Activated CD8-positive, alpha-beta memory T cell treated with anti-CD3 and anti-CD28 coated beads for 4 hours (primary cell): ENCODE measurements around the gene ANTXR2.
"Not testable (repeated sequence)": the region's sequence is repeated elsewhere in the genome, so short reads cannot be mapped to it uniquely, and the experiment has no call there.

Experiments
- DNase-seq, 2 donors: peaks; one replicate each; pipeline ENCODE4 v3.0.0-alpha.2; 2020; ENCODE audit warnings: low read depth in 2 of 2

Gene ANTXR2

GRCh38 chr4:80072744-80073472 is at the start of gene ANTXR2:
TSS of gene ANTXR2 (minus strand) at chr4:80073229. CDS start at chr4:80072560, 669 bp downstream.
- DNase-seq, result peak; percentile 27 to 41

DNA sequence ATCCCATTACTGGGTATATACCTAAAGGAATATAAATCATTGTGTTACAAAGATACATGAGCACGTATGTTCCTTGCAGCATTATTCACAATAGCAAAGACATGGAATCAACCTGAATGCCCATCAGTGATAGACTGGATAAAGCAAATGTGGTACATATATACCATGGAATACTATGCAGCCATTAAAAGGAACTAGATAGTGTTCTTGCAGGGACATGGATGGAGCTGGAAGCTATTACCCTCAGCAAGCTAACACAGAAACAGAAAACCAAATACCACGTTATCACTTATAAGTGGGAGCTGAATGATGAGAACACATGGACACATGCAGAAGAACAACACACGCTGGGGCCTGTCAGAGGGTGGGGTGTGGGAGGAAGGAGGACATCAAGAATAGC is 48.8 kb upstream of the ANTXR2 start:
- not testable (repeated sequence) for DNase-seq

DNA sequence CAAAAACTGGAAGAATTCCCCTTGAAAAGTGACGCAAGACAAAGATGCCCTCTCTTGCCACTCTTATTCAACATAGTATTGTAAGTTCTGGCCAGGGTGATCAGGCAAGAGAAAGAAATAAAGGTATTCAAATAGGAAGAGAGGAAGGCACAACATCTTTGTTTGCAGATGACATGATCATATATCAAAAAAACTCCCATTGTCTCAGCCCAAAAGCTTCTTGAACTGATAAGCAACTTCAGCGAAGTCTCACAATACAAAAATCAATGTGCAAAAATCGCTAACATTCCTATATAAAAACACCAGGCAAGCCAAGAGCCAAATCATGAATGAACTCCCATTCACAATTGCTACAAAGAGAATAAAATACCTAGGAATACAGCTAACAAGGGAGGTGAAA is 46.6 kb upstream of the ANTXR2 start:
- DNase-seq, result not testable (repeated sequence)

GRCh38 chr4:80116516-80116915 is 43.5 kb upstream of the ANTXR2 start:
- DNase-seq, result no peak

DNA sequence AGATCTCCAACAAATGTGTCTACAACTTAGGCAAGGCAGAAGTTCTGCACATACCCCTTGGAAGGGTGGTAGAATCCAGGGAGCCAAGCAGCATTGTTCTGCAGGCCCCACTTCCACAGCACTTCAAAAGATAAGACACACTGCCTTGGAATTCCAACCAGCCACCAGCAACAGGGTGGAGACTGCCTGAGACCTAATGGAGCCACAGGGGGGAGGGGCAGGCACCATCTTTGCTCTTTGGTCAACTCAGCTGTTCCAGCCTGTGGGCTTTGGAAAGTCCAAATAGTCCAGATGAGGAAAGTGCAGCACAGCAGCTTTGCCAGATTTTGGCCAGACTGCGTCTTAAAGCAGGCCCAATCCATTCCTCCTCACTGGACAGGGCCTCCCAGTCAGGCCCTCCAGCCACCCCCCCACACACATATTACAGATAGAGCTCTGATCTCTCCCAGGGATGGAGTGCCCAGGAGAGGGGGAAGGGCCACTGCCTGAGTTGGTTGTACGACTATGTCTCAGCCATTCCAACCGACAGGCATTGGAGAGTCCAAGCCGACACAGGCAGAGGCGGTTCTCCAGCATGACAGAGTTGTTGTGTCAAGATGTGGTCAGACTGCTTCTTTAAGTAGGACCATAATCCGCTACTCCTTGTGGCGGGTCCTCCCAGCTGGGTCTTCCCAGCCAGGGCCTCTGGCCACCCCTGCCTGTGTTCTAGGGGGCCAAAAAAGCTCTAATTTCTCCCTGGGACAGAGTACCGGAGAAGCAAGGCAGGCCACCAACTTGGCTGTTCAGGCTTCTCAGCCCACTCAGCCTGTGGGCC is 42.5 kb upstream of the ANTXR2 start:
- DNase-seq, result no peak

- DNase-seq, result no peak
Measured at GRCh38 chr4:80114732-80115265, 41.8 kb upstream of the ANTXR2 start.

DNA sequence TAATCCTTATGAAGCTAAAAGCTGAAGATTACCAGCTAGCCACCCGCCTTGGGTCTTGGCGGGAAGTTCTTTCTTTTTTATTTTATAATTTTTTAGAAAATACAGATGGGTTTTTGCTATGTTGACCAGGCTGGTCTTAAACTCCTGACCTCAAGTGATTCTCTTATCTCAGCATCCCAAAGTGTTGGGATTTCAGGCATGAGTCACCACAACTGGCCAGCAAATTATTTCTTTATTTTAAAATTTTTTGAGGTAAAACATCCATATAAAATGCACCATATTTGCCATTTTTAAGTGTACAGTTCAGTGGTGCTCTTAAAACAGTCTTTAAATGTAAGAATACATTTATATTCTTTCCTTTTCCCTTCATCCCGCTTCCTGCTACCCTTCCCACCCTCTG is 40.6 kb upstream of the ANTXR2 start:
- no peak for DNase-seq

DNA sequence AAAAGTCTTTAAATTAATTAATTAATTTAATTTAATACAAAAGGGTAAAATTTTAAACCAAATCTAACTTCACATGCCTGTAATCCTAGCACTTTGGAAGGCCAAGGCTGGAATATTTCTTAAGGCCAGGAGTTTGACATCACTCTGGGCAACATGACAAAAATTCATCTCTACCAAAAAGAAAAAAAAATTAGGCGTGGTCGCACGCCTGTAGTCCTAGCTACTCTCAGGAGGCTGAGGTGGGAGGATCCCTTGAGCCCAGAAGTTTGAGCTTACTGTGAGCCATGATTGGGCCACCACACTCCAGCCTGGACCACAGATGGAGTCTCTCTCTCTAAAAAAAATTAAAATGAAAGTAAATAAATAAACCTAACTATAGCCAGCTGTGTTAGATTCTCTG is 39.2 kb upstream of the ANTXR2 start:
- no peak for DNase-seq

DNA sequence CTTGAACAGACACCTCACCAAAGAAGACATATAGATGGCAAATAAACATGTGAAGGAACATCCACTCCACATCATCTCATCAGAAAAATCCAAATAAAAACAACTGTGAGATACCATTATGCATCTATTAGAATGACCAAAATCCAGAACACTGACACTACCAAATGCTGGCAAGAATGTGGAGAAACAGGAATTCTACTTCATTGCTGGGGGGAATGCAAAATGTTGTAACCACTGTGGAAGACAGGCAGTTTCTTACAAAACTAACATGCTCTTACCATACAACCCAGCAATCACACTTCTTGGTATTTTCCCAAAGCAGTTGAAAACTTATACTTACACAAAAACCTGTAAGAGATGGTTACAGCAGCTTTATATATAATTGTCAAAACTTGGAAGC is 38.2 kb upstream of the ANTXR2 start:
- no peak for DNase-seq

- no peak for DNase-seq
Measured at GRCh38 chr4:80107374-80107773, 34.3 kb upstream of the ANTXR2 start.

GRCh38 chr4:80104927-80105326 is 31.9 kb upstream of the ANTXR2 start:
- no peak for DNase-seq

GRCh38 chr4:80103629-80104028 is 30.6 kb upstream of the ANTXR2 start:
- no peak for DNase-seq

DNA sequence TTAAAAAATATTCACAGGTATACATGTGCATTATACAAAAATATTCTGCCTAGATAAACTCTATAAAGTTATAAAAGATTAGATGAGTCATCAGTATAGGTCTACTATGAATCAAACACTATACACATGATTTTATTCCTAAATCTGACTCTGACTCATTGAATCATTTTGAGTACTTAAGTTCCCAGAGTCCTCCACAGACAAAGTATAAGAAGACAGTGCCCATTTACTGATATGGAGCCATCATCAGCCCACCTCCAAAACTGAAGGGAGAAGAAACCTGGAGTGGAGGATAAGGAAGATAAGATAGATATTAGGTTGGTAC is 28.7 kb upstream of the ANTXR2 start:
- DNase-seq, result no peak

GRCh38 chr4:80101071-80101791 is 28.2 kb upstream of the ANTXR2 start:
- DNase-seq, result no peak

DNA sequence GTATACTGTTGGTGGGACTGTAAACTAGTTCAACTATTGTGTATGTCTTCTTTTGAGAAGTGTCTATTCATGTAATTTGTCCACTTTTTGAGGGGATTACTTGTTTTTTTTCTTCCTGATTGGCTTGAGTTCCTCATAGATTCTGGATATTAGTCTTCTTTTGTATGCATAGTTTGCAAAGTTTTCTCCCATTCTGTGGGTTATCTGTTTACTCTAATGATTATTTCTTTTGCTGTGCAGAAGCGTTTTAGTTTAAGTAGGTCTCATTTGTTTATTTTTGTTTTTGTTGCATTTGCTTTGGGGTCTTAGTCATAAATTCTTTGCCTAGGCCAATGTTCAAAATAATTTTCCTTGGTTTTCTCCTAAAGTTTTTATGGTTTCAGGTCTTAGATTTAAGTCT is 26.6 kb upstream of the ANTXR2 start:
- no peak for DNase-seq

GRCh38 chr4:80098635-80099034 is 25.6 kb upstream of the ANTXR2 start:
- no peak for DNase-seq

GRCh38 chr4:80097400-80098177 is 24.6 kb upstream of the ANTXR2 start:
- DNase-seq, result no peak

GRCh38 chr4:80096175-80096850 is 23.3 kb upstream of the ANTXR2 start:
- no peak for DNase-seq

- no peak for DNase-seq
Measured at GRCh38 chr4:80094191-80094590, 21.2 kb upstream of the ANTXR2 start.

GRCh38 chr4:80093563-80093962 is 20.5 kb upstream of the ANTXR2 start:
- no peak for DNase-seq

DNA sequence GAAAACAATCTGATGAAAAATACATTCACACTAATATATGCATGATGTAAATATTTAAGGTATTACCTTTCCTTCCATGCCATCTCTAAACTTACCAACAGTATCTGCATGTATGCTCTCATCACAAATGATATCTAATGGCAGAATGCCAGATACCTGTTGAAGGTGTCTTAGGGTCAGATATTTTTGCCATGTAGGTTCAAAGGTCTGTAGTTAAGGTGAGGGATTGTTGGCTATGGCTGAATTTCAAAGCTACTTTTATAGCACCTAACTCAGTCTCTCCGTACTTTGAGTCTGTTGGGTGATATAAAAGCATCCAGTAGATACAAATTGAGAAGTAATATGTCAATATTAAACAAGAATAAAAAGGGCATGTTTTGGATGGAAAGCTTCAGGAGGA is 19.8 kb upstream of the ANTXR2 start:
- no peak for DNase-seq
